Kidney (tissue), 14 donors: ENCODE measurements around the gene DRC3. TPM values are rescaled to one million over a fixed set of nuclear protein-coding genes. Genes with fewer than 3 reads are reported as not detected.

Experiments used
- DNase-seq, 5 donors: peaks; one replicate each; pipeline ENCODE4 v3.0.0-alpha.2; 2013 to 2020
- FAIRE-seq: peaks from 2 replicates; lab custom pipeline; 2012; peaks lifted over from hg19 to GRCh38; lab: Jason Lieb, UNC
- H3K27ac ChIP-seq, 2 donors: one replicate each; pipeline ENCODE4 v1.7.0; 2013; ENCODE audit warnings: low read depth in 2 of 2, low read length in 2 of 2, inconsistent platforms in 1 of 2
- H3K27me3 ChIP-seq: one replicate; pipeline ENCODE4 v1.7.1; 2013; ENCODE audit warnings: low read length, inconsistent platforms; ENCODE audit not compliant: control insufficient read depth, insufficient read depth
- H3K36me3 ChIP-seq, 3 donors: one replicate each; pipeline versions ENCODE4 v1.7.0 to v1.7.1; 2013; ENCODE audit warnings: low read length in 3 of 3, control low read depth in 1 of 3, inconsistent platforms in 1 of 3; ENCODE audit not compliant: insufficient read depth in 3 of 3, control insufficient read depth in 2 of 3
- H3K4me1 ChIP-seq, 3 donors: one replicate each; pipeline versions ENCODE4 v1.7.0 to v1.7.1; 2013; ENCODE audit warnings: low read length in 3 of 3, inconsistent platforms in 1 of 3, low read depth in 1 of 3; ENCODE audit not compliant: control insufficient read depth in 2 of 3, insufficient read depth in 2 of 3
- H3K4me3 ChIP-seq, 3 donors: one replicate each; pipeline versions ENCODE4 v1.7.0 to v1.8.1; 2013; ENCODE audit warnings: low read length in 3 of 3, control low read depth in 1 of 3, inconsistent platforms in 1 of 3
- H3K9ac ChIP-seq, 3 donors: one replicate each; pipeline versions ENCODE4 v1.7.0 to v1.7.1; 2013; ENCODE audit warnings: low read length in 3 of 3, control low read depth in 1 of 3, inconsistent platforms in 1 of 3
- H3K9me3 ChIP-seq, 3 donors: one replicate each; pipeline versions ENCODE4 v1.7.0 to v1.7.1; 2013; ENCODE audit warnings: low read length in 3 of 3, control low read depth in 1 of 3, inconsistent platforms in 1 of 3; ENCODE audit not compliant: control insufficient read depth in 2 of 3, insufficient read depth in 1 of 3
- intact Hi-C: fragments of 100-400 bp; cut with DNase I; formaldehyde crosslinking; loops from one replicate; pipeline ENCODE4 v1.11.1; 2022
- polyA plus RNA-seq: library from polyadenylated mRNA; stranded (reverse); fragments of 350-450 nt; fragmentation: Illumina TruSeq; extraction: RNeasy Lipid Tissue Mini Kit (QIAGEN cat#74804); gene quantifications from one replicate; pipeline ENCODE4 v1.2.3, GENCODE V29; 2014; ENCODE audit warnings: low read depth, low replicate concordance; ENCODE audit not compliant: insufficient read depth
- total RNA-seq: library from RNA; stranded (reverse); fragmentation: NEBNext Ultra II Directional; extraction: Animal tissue kit (Norgen Biotek cat#: 25700); gene quantifications from one replicate; pipeline ENCODE4 v1.2.1, GENCODE V29; 2021
- TF ChIP-seq, protein P1 (sequence below): IDR thresholded peaks from 3 replicates; pipeline ENCODE4 v1.5.1; 2012; ENCODE audit warnings: mild to moderate bottlenecking, moderate library complexity, borderline replicate concordance; ENCODE audit not compliant: insufficient read depth; ENCODE audit errors: extremely low read depth
- donor health status: control.
- donor health status: control.
- donor health status: control.
- donor health status: control.
- donor health status: control.
- donor health status: DM: yes; HTN: yes; CAD: no.
- donor health status: Normal renal cell carcinoma (clear cell type).

Gene DRC3
- total and polyA plus RNA-seq, 2 donors from 2014 or later, result 8.6 to 17.3 TPM

DNA sequence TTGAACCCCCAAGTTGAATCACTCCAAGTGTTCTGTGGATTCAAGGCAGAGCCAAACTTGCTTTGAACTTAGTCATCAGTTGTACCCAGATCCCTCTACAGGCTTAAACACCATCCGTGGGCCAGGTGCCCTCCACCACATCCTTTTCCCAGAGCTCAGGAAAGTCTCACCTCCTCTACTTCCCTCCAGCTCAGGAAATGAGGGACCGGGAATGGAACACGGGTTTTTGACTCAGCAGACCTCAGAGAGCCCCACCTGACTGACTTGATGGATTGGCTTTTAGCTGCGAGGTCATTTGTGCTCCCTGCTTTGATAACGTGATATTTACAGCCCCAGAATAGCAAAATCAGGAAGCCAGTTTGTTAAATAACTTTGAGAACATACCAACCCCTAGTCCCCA is 86.6 kb downstream of the DRC3 start:
- H3K4me1 ChIP-seq, result no peaks in the 10 kb centered on the region
- TF ChIP-seq, protein P1, sequence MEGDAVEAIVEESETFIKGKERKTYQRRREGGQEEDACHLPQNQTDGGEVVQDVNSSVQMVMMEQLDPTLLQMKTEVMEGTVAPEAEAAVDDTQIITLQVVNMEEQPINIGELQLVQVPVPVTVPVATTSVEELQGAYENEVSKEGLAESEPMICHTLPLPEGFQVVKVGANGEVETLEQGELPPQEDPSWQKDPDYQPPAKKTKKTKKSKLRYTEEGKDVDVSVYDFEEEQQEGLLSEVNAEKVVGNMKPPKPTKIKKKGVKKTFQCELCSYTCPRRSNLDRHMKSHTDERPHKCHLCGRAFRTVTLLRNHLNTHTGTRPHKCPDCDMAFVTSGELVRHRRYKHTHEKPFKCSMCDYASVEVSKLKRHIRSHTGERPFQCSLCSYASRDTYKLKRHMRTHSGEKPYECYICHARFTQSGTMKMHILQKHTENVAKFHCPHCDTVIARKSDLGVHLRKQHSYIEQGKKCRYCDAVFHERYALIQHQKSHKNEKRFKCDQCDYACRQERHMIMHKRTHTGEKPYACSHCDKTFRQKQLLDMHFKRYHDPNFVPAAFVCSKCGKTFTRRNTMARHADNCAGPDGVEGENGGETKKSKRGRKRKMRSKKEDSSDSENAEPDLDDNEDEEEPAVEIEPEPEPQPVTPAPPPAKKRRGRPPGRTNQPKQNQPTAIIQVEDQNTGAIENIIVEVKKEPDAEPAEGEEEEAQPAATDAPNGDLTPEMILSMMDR, result no peak
- no peak for DNase-seq
- peaks cover 0 to 36% (median 26%) of the 10 kb centered on the region in 3 donors for H3K36me3 ChIP-seq
- H3K27ac ChIP-seq, result no peak overlapping the region
- no peak overlapping the region for H3K4me3 ChIP-seq
- intact Hi-C loops, result no loop called here
- no peak overlapping the region for H3K9ac ChIP-seq
- no peaks in the 10 kb centered on the region for H3K9me3 ChIP-seq
- no peaks in the 10 kb centered on the region for H3K27me3 ChIP-seq
- FAIRE-seq, result no peak

DNA sequence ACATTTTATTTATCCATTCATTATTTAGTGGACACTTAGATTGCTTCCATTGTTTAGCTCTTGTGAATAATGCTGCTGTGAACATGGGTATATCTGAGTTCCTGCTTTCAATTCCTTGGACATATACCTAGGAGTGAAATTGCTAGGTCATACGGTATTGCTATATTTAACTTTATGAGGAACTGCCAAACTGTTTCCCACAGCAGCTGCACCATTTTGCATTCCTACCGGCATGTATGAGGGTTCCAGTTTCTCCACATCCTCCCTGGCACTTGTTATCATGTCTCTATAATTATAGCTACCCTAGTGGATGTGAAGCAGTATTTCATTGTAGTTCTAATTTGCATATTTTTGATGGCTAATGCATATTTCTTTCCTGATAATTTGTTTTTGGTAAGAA is 91.4 kb downstream of the DRC3 start:
- no peak for DNase-seq
- Histone ChIP-seq H3K4me3 (no peak overlapping the region), H3K36me3 (peaks cover 4 to 16% (median 16%) of the 10 kb centered on the region in 3 donors), H3K9me3 (no peaks in the 10 kb centered on the region), H3K4me1 (no peaks in the 10 kb centered on the region), H3K27me3 (no peaks in the 10 kb centered on the region), H3K27ac (no peak overlapping the region), H3K9ac (no peak overlapping the region)
- intact Hi-C loops, result no loop called here
- TF ChIP-seq, protein P1, result no peak
- FAIRE-seq, result no peak

DNA sequence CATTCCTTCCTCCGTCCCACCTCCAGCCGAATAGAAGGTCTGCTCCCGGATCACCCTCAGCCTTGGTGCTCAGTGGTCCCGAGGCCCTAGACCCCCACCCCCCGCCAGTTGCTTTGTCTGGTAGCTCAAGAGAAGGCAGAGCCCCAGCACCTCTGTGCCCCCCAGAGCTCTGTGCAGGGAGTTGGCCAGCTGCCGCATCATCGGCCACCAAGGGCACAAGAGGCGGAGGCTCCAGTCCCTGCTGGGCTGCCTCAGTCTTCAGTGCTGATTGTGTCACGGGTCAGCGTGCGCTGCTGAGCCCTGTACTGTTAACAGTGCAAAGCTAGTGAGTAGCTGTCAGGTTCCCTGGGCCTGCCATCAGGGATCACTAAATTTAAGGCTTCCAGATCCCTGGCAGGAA is 92.9 kb downstream of the DRC3 start:
- Histone ChIP-seq H3K4me1 (no peaks in the 10 kb centered on the region), H3K9ac (no peak overlapping the region), H3K27me3 (no peaks in the 10 kb centered on the region), H3K27ac (no peak overlapping the region), H3K4me3 (no peak overlapping the region), H3K9me3 (no peaks in the 10 kb centered on the region), H3K36me3 (peaks cover 4 to 16% (median 12%) of the 10 kb centered on the region in 3 donors)
- DNase-seq (no peak), FAIRE-seq (no peak)
- TF ChIP-seq, protein P1, result no peak
- intact Hi-C loops, result no loop called here

Other genes with a start within 250 kb of the DRC3 start
- 48.3 TPM for gene SREBF1, start 135.9 kb upstream of the DRC3 start, total RNA-seq
- 37.6 TPM for gene SREBF1, start 135.9 kb upstream of the DRC3 start, polyA plus RNA-seq
- 59.4 TPM for gene TOM1L2, start 462 bp upstream of the DRC3 start, total RNA-seq
- gene TOM1L2, start 462 bp upstream of the DRC3 start, polyA plus RNA-seq, result 28.2 TPM
- 27.0 TPM for gene ATPAF2, start 66.3 kb downstream of the DRC3 start, total RNA-seq
- gene ATPAF2, start 66.3 kb downstream of the DRC3 start, polyA plus RNA-seq, result 52.1 TPM
- 8.7 TPM for gene GID4, start 66.5 kb downstream of the DRC3 start, total RNA-seq
- 3.4 TPM for gene GID4, start 66.5 kb downstream of the DRC3 start, polyA plus RNA-seq
- gene DRG2, start 115.1 kb downstream of the DRC3 start, total RNA-seq, result 39.2 TPM
- 49.3 TPM for gene DRG2, start 115.1 kb downstream of the DRC3 start, polyA plus RNA-seq
- 1.3 TPM for gene MYO15A, start 135.9 kb downstream of the DRC3 start, total RNA-seq
- gene MYO15A, start 135.9 kb downstream of the DRC3 start, polyA plus RNA-seq, result 0.80 TPM
- gene ALKBH5, start 211.0 kb downstream of the DRC3 start, total RNA-seq, result 94.4 TPM
- 67.1 TPM for gene ALKBH5, start 211.0 kb downstream of the DRC3 start, polyA plus RNA-seq